Gastrocnemius medialis (tissue), 4 donors: ENCODE data around the gene MTAP. TPM values are rescaled to one million over a fixed set of nuclear protein-coding genes. Genes with fewer than 3 reads are reported as not detected.

ENCODE experiments used
- ATAC-seq, 2 donors: fragments of 150-250 bp; one replicate each; pipeline ENCODE4 v1.9.1; 2016
- DNase-seq, 2 donors: peaks; one replicate each; pipeline ENCODE4 v3.0.0-alpha.2; 2019
- H3K27ac ChIP-seq, 4 donors: fragments of 200-600 bp; sonication (generic); 1 replicate in 1 of 4; 2 replicates in 3 of 4; pipeline ENCODE4 v1.5.1; 2016 to 2018; ENCODE audit warnings: mild to moderate bottlenecking in 2 of 4, moderate library complexity in 1 of 4
- H3K27me3 ChIP-seq, 3 donors: fragments of 200-600 bp; sonication (generic) in 2 of 3; 1 replicate in 1 of 3; 2 replicates in 2 of 3; pipeline versions ENCODE4 v1.5.1 to v1.6.0; 2016 to 2019; ENCODE audit warnings: mild to moderate bottlenecking in 1 of 3, moderate library complexity in 1 of 3
- H3K36me3 ChIP-seq, 2 donors: fragments of 200-600 bp; sonication (generic) in 1 of 2; one replicate each; pipeline ENCODE4 v1.5.1; 2017 to 2018
- H3K4me1 ChIP-seq, 2 donors: fragments of 200-600 bp; sonication (generic) in 1 of 2; one replicate each; pipeline ENCODE4 v1.5.1; 2016 to 2017; ENCODE audit warnings: mild to moderate bottlenecking in 2 of 2
- H3K4me3 ChIP-seq, 4 donors: fragments of 200-600 bp; sonication (generic) in 3 of 4; 1 replicate in 1 of 4; 2 replicates in 3 of 4; pipeline ENCODE4 v1.5.1; 2016 to 2019; ENCODE audit warnings: mild to moderate bottlenecking in 2 of 4
- H3K9me3 ChIP-seq, 3 donors: fragments of 200-600 bp; sonication (generic) in 2 of 3; 1 replicate in 1 of 3; 2 replicates in 2 of 3; pipeline ENCODE4 v1.5.1; 2016 to 2019
- CTCF ChIP-seq, 5 experiments: fragments of 450-650 bp in 3 of 5; fragments of 200-600 bp in 2 of 5; sonication (generic) in 2 of 5; IDR thresholded peaks in 4 of 5; conservative IDR thresholded peaks in 1 of 5; 1 replicate in 4 of 5; 2 replicates in 1 of 5; pipeline ENCODE4 v1.5.1; 2016 to 2019; ENCODE audit warnings: antibody characterized with exemption in 5 of 5, mild to moderate bottlenecking in 3 of 5, moderate library complexity in 3 of 5
- POLR2A ChIP-seq, 2 donors: fragments of 450-650 bp; IDR thresholded peaks; one replicate each; pipeline ENCODE4 v1.6.1; 2017; ENCODE audit warnings: antibody characterized with exemption in 2 of 2, mild to moderate bottlenecking in 2 of 2, moderate library complexity in 2 of 2
- in situ Hi-C, 4 donors: fragments of 200-750 bp; cut with MboI; loops; one replicate each; pipeline versions ENCODE4 v1.15.0 to v1.8.0; 2017; ENCODE audit warnings: low sequenced_read_pairs in 4 of 4
- intact Hi-C: fragments of 100-400 bp; cut with DNase I; formaldehyde crosslinking; loops from one replicate; pipeline ENCODE4 v1.15.1; 2023; ENCODE audit warnings: low total_unique reads
- total RNA-seq, 4 donors: library from RNA; depleted of rRNA; stranded (reverse); fragments of >200 nt; gene quantifications; one replicate each; pipeline versions ENCODE4 v1.1.0 to v1.2.3, GENCODE V29; 2016

The MTAP gene
- total RNA-seq, 4 donors from 2014 or later, result 6.2 to 11.0 (median 9.4) TPM

DNA sequence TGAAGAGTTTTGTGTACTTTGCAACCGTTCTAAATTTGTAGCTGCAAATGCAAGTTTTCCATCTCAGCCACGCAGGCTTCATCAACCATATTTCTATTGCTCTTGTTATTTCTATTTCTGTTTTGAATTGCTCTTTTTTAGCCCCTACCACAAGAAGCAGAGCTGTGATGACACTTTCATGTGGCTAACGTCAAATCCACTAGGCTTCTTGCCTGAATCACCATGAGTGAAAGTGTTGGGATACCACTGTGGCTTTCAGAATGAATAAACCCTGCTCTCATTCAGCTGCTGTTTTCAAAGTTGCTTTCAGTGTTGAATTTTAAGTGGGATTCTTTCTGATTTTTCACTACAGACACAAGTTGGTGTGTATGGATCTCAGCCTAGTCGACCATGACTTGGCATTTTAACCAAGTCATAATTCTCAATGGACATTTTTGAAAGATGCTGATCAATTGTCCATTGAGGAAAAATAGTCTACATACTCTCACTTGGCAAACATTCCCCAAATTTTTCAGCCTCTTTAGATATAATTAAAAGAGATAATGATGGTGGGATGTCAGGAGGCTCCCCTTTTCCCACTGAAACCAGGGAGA lies 41.0 kb upstream of the MTAP start:
- H3K27ac ChIP-seq, result no peak overlapping the region
- in situ Hi-C loops (loop anchor here in 1 of 4 donors (25.0 kb wide), 1 partner anchor 99 kb away; no protein-coding TSS in a partner anchor), intact Hi-C loops (no loop called here)
- H3K27me3 ChIP-seq, result no peaks in the 10 kb centered on the region
- DNase-seq, result no peak
- H3K9me3 ChIP-seq, result no peaks in the 10 kb centered on the region
- H3K36me3 ChIP-seq, result no peaks in the 10 kb centered on the region
- no peak overlapping the region for H3K4me3 ChIP-seq
- no peaks in the 10 kb centered on the region for H3K4me1 ChIP-seq
- no peak for ATAC-seq
- TF ChIP-seq POLR2A (IDR thresholded peaks at IDR 0.05) (no peak), CTCF (IDR thresholded peaks at IDR 0.05 in 4 of 5, conservative IDR thresholded peaks at IDR 0.05 in 1 of 5) (no peak)

DNA sequence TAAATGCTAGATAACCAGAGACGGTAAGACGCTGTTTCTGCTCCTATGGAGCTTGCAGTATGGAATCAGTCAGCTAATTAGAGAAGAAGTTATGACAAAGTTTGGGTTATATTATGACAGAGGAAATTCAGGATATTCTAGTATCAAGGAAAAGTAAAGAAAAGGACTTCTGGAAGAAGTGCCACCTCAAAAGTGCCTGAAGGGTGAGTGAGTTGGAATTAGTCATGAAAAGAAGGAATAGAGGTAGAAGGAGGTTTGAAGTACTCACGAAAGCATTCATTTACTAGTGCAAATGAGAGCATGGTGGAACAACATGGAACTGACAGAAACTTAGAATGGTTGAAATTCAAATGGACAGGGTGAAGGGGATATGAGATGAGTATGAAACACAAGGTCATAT lies 40.4 kb upstream of the MTAP start:
- DNase-seq, result no peak
- in situ Hi-C loops, result loop anchor here in 1 of 4 donors (25.0 kb wide), 1 partner anchor 100 kb away; no protein-coding TSS in a partner anchor

GRCh38 chr9:21764846-21765245 lies 37.6 kb upstream of the MTAP start:
- intact Hi-C loops (no loop called here), in situ Hi-C loops (loop anchor here in 1 of 4 donors (25.0 kb wide), 1 partner anchor 103 kb away; no protein-coding TSS in a partner anchor)
- no peak for ATAC-seq
- TF ChIP-seq CTCF (IDR thresholded peaks at IDR 0.05 in 4 of 5, conservative IDR thresholded peaks at IDR 0.05 in 1 of 5) (no peak), POLR2A (IDR thresholded peaks at IDR 0.05) (no peak)
- Histone ChIP-seq H3K27ac (no peak overlapping the region), H3K4me1 (no peaks in the 10 kb centered on the region), H3K9me3 (no peaks in the 10 kb centered on the region), H3K4me3 (no peak overlapping the region), H3K27me3 (no peaks in the 10 kb centered on the region), H3K36me3 (no peaks in the 10 kb centered on the region)
- DNase-seq, result no peak

More for the DNA sequence above, 40.4 kb upstream of the MTAP start:
- no peaks in the 10 kb centered on the region for H3K9me3 ChIP-seq
- no peak for ATAC-seq
- intact Hi-C loops, result no loop called here
- no peaks in the 10 kb centered on the region for H3K4me1 ChIP-seq
- TF ChIP-seq POLR2A (IDR thresholded peaks at IDR 0.05) (no peak), CTCF (IDR thresholded peaks at IDR 0.05 in 4 of 5, conservative IDR thresholded peaks at IDR 0.05 in 1 of 5) (no peak)
- no peak overlapping the region for H3K27ac ChIP-seq
- no peak overlapping the region for H3K4me3 ChIP-seq
- no peaks in the 10 kb centered on the region for H3K27me3 ChIP-seq
- H3K36me3 ChIP-seq, result no peaks in the 10 kb centered on the region

GRCh38 chr9:21766096-21766495 lies 36.3 kb upstream of the MTAP start:
- TF ChIP-seq POLR2A (IDR thresholded peaks at IDR 0.05) (no peak), CTCF (IDR thresholded peaks at IDR 0.05 in 4 of 5, conservative IDR thresholded peaks at IDR 0.05 in 1 of 5) (no peak)
- in situ Hi-C loops, result loop anchor here in 1 of 4 donors (25.0 kb wide), 1 partner anchor 104 kb away; no protein-coding TSS in a partner anchor

More at GRCh38 chr9:21766096-21766495, 36.3 kb upstream of the MTAP start:
- no peak overlapping the region for H3K27ac ChIP-seq
- no peaks in the 10 kb centered on the region for H3K27me3 ChIP-seq
- H3K9me3 ChIP-seq, result no peaks in the 10 kb centered on the region
- intact Hi-C loops, result no loop called here
- H3K36me3 ChIP-seq, result no peaks in the 10 kb centered on the region
- no peaks in the 10 kb centered on the region for H3K4me1 ChIP-seq
- H3K4me3 ChIP-seq, result no peak overlapping the region
- DNase-seq, result no peak
- ATAC-seq, result no peak
